Fibroblast of upper back skin (primary cell): ENCODE data around the gene U2AF2.
A peak's percentile ranks its signal among the peaks of the same experiment; 100 is the strongest.

ENCODE experiments used
- DNase-seq: peaks from one replicate; pipeline ENCODE4 v3.0.0-alpha.2; 2013

Gene U2AF2

GRCh38 chr19:55622242-55622969, 32.4 kb upstream of the U2AF2 start:
- DNase-seq, result no peak

DNA sequence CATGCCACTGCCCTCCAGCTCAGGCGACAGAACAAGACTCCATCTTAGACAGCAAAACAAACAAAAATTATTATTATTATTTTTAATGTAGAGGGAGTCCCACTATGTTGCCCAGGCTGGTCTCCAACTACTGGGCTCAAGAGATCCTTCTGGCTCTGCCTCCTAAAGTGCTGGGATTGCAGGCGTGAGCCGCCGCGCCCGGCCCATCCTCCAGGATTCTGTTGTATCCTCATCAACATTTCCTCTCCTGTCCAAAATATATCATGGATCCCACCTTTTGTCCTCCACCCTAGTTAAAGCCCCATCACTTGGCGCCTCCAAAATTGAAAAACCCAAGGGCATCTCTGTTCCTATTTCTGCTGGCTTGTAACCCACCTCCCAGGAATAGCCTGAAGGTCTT, 31.7 kb upstream of the U2AF2 start:
- DNase-seq, result no peak

DNA sequence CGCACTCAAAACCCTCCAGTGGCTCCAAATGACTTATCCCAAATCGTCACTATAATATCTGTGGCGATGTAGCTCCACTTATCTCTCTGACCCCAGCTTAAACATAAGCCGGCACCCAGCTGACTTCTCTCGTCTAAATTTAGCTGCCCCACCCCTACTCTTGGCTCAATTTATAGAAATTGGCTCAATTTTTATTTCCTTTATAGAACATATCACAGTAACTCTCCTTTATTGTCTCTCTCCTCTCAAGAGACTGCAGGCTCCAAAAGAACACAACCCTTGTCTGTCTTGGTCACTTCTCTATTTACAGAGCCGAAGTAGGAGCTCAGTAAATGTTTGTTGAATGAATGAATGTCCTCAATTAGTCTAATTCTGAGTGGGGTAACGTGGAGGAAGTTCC, 31.3 kb upstream of the U2AF2 start:
- no peak for DNase-seq

DNA sequence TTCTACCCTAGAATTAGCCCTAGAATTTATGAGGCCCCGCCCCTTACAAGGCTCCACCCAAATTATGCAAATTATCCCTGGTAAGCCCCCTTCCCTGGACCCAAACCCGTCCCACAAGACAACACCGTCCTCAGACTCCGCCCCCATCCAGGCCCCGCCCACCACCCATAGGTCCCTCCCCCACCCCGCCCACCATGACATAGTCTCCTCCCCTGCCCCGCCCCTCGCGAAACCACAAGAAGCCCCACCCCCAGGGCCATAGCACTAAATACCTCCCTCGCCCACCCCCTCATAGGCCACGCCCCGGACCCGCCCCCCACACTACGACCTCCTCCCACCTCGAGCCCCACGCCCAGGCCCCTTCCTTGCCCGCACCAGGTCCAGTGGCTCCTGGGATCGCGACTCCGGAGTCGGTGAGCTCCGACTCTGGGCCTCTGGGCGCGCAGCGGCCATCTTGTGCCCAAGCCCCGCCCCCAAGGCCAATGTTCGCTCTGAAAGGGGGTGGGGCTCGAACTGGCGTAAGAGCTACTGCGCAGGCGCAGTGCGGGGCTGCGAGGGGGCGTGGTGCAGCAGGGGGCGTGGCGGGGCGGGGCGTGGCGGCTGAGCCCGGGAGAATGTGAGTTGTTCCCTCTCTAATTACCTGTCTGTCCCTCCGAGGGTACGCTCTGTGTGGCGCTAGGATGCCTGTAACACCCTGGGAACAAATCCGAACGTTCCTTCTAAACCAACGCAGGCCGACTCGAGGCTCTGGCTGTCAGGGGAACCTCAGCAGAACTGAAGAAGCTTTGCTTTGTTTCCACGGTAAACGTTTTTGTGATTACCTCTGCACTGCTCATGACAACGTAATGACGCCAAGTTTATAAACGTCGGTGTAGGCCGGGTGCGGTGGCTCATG, 30.5 kb upstream of the U2AF2 start, which contains the start of gene ZNF784:
ZNF784 (minus strand) TSS at position 458 of the 895 bp plus-strand sequence; CDS start at position 453, 5 bp downstream.
- DNase-seq, result peak; percentile 92

- no peak for DNase-seq
These were observed 29.9 kb upstream of the U2AF2 start for GRCh38 chr19:55625004-55625326.

GRCh38 chr19:55626350-55626749, 28.5 kb upstream of the U2AF2 start:
- DNase-seq, result no peak

GRCh38 chr19:55632463-55632834, 22.4 kb upstream of the U2AF2 start:
- DNase-seq, result peak; percentile 93

DNA sequence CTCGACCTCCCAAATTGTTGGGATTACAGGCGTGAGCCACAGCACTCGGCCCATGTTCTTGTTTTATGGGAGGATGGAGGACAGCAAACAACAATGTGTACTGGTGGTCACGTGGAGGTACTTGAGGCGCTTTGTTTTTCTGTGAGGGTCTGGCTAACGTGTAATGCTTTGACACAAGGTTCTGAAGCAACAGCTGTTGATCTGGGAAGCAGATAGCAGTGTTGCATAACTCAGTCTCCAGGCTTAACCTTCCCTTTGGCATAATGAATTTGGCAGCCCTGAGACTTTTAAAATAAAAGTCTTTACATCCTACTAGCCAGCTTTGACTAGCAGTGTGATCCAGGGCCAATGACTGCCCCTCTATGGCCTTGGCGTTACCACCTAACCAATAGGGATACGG, 21.0 kb upstream of the U2AF2 start:
- no peak for DNase-seq

- no peak for DNase-seq
These were observed 19.5 kb upstream of the U2AF2 start for GRCh38 chr19:55635334-55635717.

DNA sequence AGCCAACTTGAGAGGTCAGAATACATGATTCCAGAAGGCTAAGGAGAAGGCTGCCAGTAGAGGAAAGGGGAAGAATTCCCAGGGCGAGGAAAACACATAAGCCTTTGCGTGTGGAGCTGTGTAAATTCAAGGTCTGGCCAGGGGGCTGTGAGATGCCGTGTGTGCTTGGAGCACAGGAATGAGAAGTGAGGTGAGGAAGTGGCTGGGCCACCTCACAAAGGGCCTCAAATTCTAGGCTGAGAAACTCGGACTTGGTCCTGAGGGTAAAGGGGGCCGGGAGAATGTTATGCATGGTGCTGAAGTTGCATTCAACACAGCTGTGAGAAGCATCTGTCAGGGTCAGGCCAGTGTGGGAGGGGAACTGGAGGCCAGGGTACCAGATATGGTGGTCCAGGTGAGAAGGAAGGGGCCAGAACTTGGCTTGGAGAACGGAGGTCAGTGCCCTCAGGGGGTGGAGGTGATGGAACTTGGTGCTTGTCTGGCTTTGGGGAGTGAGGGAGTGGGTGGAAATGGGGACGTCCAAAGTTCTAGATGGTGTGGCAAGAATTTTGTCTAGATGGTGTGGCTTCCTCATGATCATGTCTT, 18.9 kb upstream of the U2AF2 start:
- no peak for DNase-seq

GRCh38 chr19:55636723-55637122, 18.1 kb upstream of the U2AF2 start:
- no peak for DNase-seq

DNA sequence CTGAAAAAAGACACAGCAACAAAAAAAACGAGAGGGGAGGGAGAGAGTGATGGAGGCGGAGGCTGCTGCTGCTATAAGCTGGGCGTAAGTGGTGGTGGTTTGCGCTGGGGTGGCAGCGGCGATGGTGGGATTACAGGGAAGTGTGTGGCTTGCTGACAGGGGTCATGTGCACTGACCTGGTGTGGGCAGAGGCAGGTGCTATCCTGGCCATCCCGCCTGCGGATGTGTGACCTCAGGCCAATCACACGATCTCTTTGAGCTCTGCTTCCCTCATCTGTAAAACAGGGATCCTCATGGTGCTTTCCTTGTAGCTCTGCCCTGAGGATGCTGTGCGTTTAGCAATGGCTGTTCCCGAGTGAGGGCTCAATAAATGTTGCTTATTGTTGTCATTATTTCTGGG, 17.3 kb upstream of the U2AF2 start:
- no peak for DNase-seq

- no peak for DNase-seq
These were observed 15.9 kb upstream of the U2AF2 start for GRCh38 chr19:55638864-55639359.

- peak; percentile 68 for DNase-seq
These were observed 14.7 kb upstream of the U2AF2 start for GRCh38 chr19:55640043-55640576.

GRCh38 chr19:55640577-55641425, 14.0 kb upstream of the U2AF2 start, which contains the start of gene ZNF580:
TSS of gene ZNF580 (plus strand) at chr19:55641002. CDS start at chr19:55642509, 1,507 bp downstream.
- peak; percentile 82 for DNase-seq

DNA sequence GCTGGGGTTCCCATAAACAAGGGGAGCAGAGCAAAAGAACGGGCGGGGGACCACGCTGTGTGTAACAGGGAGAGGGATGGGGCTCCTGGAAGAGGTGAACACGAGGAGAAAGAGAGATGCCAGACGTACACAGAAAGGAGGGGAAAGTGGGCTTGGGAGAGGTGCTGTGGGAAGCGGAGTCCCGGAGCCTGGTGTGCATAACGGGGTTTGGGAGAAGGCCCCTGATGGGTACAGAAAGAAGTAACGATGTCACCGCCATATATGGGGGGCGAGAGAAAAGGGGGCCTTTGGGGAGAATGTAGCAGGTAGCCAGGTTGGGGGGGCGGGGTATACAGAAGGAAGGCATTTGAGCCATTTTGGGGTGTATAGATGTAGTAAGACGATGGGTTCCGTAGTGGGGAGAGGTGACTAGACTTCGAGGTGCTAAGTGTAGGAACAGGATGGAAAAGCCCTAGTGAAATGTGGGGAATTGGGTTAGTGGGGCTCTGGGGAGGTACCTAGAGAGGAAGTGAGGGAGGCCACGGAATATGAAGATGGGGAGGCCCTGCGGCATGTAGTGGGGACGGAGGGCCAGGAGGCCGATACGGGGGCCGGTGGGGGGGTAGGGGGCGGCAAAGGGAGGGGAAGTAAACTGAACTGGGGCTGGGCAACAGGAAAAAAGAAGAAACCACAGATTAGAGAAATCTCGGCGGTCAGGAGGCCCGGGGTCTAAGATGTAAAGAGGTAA, 13.2 kb upstream of the U2AF2 start:
- no peak for DNase-seq

- DNase-seq, result no peak
These were observed 12.5 kb upstream of the U2AF2 start for GRCh38 chr19:55642153-55643002.

GRCh38 chr19:55643003-55643886, 11.6 kb upstream of the U2AF2 start, which contains the start of gene ZNF581:
TSS of gene ZNF581 (plus strand) at chr19:55643649. CDS start at chr19:55644572, 923 bp downstream.
- peak; percentile 66 for DNase-seq

- DNase-seq, result no peak
These were observed 11.0 kb upstream of the U2AF2 start for GRCh38 chr19:55643887-55644176.
